Measurements from ENCODE around the gene GBA2.

GRCh38 chr9:35743880-35744518 lies 5.0 kb downstream of the GBA2 start:
- no peak for TF ChIP-seq TCF4 (CRISPR knock-in tag; IDR thresholded peaks at IDR 0.05; ENCODE audit: borderline replicate concordance)
- no peak for TF ChIP-seq RARB (CRISPR knock-in tag; IDR thresholded peaks at IDR 0.05)
- TF ChIP-seq ZNF8 (CRISPR knock-in tag; IDR thresholded peaks at IDR 0.05), result no peak
- TF ChIP-seq ESRRG (CRISPR knock-in tag; IDR thresholded peaks at IDR 0.05), result no peak
- no peak for TF ChIP-seq TSHZ2 (CRISPR knock-in tag; IDR thresholded peaks at IDR 0.05)
- no peak for TF ChIP-seq ZNF70 (CRISPR knock-in tag; IDR thresholded peaks at IDR 0.05)
